ENCODE data around the gene UCP2. TPM values are rescaled to one million over a fixed set of nuclear protein-coding genes. Genes with fewer than 3 reads are reported as not detected.

The UCP2 gene
- total and polyA plus RNA-seq, 9 of the 15 experiments (the other 6 are each of a cell fraction or from before 2014, with no cell fraction given) = 19.2 to 216 (median 87.9) TPM

GRCh38 chr11:73957654-73958361, 24.8 kb downstream of the UCP2 start:
- Histone ChIP-seq H3K9me1 (ENCODE audit: control insufficient read depth, insufficient read depth, low read length) (no peaks in the 10 kb centered on the region), H3K4me2 (ENCODE audit: insufficient read depth, low read length) (no peak overlapping the region), H3K9me3 (replicated peaks; ENCODE audit: control insufficient read depth, insufficient read depth, low read depth, low read length) (no peaks in the 10 kb centered on the region), H3K27me3 (ENCODE audit: control insufficient read depth in 2 of 2, insufficient read depth in 2 of 2, low read length in 2 of 2) (peaks cover 0 to 5% of the 10 kb centered on the region in 2 experiments; a peak in 1 of 5 replicates), H3K79me2 (ENCODE audit: control insufficient read depth, insufficient read depth, low read length) (no peaks in the 10 kb centered on the region), H3K9ac (ENCODE audit: insufficient read depth in 1 of 2, low read depth in 2 of 2, low read length in 2 of 2) (peak overlapping the region in 1 of 2 experiments; percentile 68; a peak in 2 of 4 replicates), H3K27ac (ENCODE audit: extremely low read depth, low read depth, low read length) (no peak overlapping the region), H3K36me3 (ENCODE audit: control insufficient read depth, insufficient read depth, low read length) (no peaks in the 10 kb centered on the region), H4K20me1 (replicated peaks; ENCODE audit: control insufficient read depth, insufficient read depth, low read length) (no peaks in the 10 kb centered on the region), H3K4me1 (replicated peaks in 1 of 2; ENCODE audit: control insufficient read depth in 2 of 2, insufficient read depth in 2 of 2, low read length in 2 of 2) (peaks cover 6 to 11% of the 10 kb centered on the region in 2 experiments), H3K4me3 (no peak overlapping the region), H2AFZ (ENCODE audit: low read depth, low read length) (no peak overlapping the region)
- POLR2A ChIA-PET = interaction anchor here (0.6 to 1.7 kb wide), 5 partner anchors 9 to 231 kb away, joined by 3 to 6 read pairs (median 3); no protein-coding TSS in a partner anchor
- CTCF ChIA-PET (ENCODE audit: low intra/inter-chr PET ratio) = no interaction called here
- intact Hi-C loops (cut with micrococcal nuclease) = no loop called here
- TF ChIP-seq ATF7 (IDR thresholded peaks at IDR 0.05) (no peak), TSHZ1 (CRISPR knock-in tag; IDR thresholded peaks at IDR 0.05) (no peak), ZC3H8 (IDR thresholded peaks at IDR 0.05) (no peak), TAF7 (tag; IDR thresholded peaks at IDR 0.05) (no peak), SREBF2 (CRISPR knock-in tag; IDR thresholded peaks at IDR 0.05) (no peak), GATAD2B (IDR thresholded peaks at IDR 0.05; ENCODE audit: borderline replicate concordance) (no peak), POLR2G (IDR thresholded peaks at IDR 0.05; ENCODE audit: low read depth, low read length) (no peak), ZNF586 (CRISPR knock-in tag; conservative IDR thresholded peaks at IDR 0.05) (no peak), TEAD2 (tag; IDR thresholded peaks at IDR 0.05) (no peak), ATF3 (IDR thresholded peaks at IDR 0.05) (no peak), ATF3 (CRISPR knock-in tag; conservative IDR thresholded peaks at IDR 0.05) (no peak), CBX2 (IDR thresholded peaks at IDR 0.05; ENCODE audit: insufficient read depth, low read length, poor library complexity, severe bottlenecking) (no peak), TARDBP (IDR thresholded peaks at IDR 0.05) (no peak)
- ATAC-seq = peak; percentile 60
- no peak for FAIRE-seq
- in situ Hi-C loops (cut with MboI) = loop anchor here (10.0 kb wide), 1 partner anchor 367 kb away; no protein-coding TSS in a partner anchor
- WGBS (ENCODE audit: insufficient coverage, low coverage, missing lambda C conversion rate) = 42% methylated on average over 24 of the region's 25 CpGs
- DNase-seq (ENCODE audit: extremely low read depth in 1 of 4, low spot score in 3 of 4) = no peak
- BruUV-seq (replicated peaks) = no TSS peak

Data from K562 (cell line).